Right atrium auricular region (tissue), 2 donors: ENCODE measurements around the gene TOR4A. TPM values are rescaled to one million over a fixed set of nuclear protein-coding genes. Genes with fewer than 3 reads are reported as not detected.
"Not testable (repeated sequence)": the region's sequence is repeated elsewhere in the genome, so short reads cannot be mapped to it uniquely, and the experiment has no call there.

Experiments
- DNase-seq: peaks from one replicate; pipeline ENCODE4 v3.0.0-alpha.2; 2019; ENCODE audit warnings: low spot score
- H3K27ac ChIP-seq, 2 donors: fragments of 200-600 bp; sonication (generic); 1 replicate in 1 of 2; 2 replicates in 1 of 2; pipeline ENCODE4 v1.5.1; 2016 to 2019
- H3K27me3 ChIP-seq, 2 donors: fragments of 200-600 bp; sonication (generic); one replicate each; pipeline versions ENCODE4 v1.5.1 to v1.6.0; 2017 to 2019
- H3K36me3 ChIP-seq: fragments of 200-600 bp; sonication (generic); one replicate; pipeline ENCODE4 v1.5.1; 2016
- H3K4me1 ChIP-seq, 2 donors: fragments of 200-600 bp; sonication (generic); one replicate each; pipeline versions ENCODE4 v1.5.1 to v1.6.0; 2017 to 2019
- H3K4me3 ChIP-seq, 2 donors: fragments of 200-600 bp; sonication (generic); 1 replicate in 1 of 2; 2 replicates in 1 of 2; pipeline ENCODE4 v1.5.1; 2017 to 2019; ENCODE audit warnings: mild to moderate bottlenecking in 1 of 2, moderate library complexity in 1 of 2
- H3K9me3 ChIP-seq, 2 donors: fragments of 200-600 bp; sonication (generic); one replicate each; pipeline ENCODE4 v1.5.1; 2019
- total RNA-seq, 2 donors: library from RNA; depleted of rRNA; stranded (reverse); fragments of >200 nt; gene quantifications; one replicate each; pipeline ENCODE4 v1.1.0, GENCODE V29; 2016
- TF ChIP-seq, protein P1 (sequence below), 2 donors: fragments of 200-600 bp; sonication (generic); IDR thresholded peaks; one replicate each; pipeline ENCODE4 v1.5.1; 2019; ENCODE audit warnings: antibody characterized with exemption in 2 of 2

The TOR4A gene
- total RNA-seq, 2 donors from 2014 or later: 9.4 to 16.8 TPM

DNA sequence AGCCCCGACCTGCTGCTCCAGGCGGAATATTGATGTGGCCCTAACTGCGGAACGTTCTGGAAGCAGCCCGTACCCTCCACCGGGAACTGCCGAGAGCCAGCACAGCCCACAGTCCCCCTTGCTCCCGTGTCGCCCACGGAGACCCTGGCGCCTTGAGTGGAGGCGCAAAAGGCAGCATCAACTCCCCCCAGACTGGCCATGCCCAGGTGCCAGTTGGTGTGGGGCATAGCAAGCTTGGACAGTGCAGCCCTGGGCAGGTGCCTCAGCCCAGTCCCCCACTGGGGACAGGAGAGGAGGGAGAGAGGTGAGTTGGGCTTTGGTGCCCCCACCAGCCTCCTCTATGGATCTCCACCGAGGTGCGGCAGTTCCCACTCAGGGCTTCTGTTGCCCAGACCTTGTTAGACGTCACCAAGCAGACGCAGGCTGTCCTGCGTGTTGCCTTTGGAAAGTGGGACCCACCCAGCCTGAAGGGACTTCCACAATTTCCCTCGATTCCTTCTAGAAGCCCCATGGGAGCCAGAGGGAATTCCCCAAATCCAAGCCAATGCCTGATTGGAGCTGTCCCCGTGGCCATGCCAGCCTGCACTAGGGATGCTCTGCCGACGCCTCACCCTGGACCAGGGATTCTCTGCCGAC lies 44.3 kb downstream of the TOR4A start:
- H3K4me1 ChIP-seq: peaks cover 0 to 33% of the 10 kb centered on the region in 2 donors
- no peaks in the 10 kb centered on the region for H3K9me3 ChIP-seq
- no peak for DNase-seq
- no peaks in the 10 kb centered on the region for H3K36me3 ChIP-seq
- no peak overlapping the region for H3K27ac ChIP-seq
- no peaks in the 10 kb centered on the region for H3K27me3 ChIP-seq
- no peak overlapping the region for H3K4me3 ChIP-seq
- TF ChIP-seq, protein P1, sequence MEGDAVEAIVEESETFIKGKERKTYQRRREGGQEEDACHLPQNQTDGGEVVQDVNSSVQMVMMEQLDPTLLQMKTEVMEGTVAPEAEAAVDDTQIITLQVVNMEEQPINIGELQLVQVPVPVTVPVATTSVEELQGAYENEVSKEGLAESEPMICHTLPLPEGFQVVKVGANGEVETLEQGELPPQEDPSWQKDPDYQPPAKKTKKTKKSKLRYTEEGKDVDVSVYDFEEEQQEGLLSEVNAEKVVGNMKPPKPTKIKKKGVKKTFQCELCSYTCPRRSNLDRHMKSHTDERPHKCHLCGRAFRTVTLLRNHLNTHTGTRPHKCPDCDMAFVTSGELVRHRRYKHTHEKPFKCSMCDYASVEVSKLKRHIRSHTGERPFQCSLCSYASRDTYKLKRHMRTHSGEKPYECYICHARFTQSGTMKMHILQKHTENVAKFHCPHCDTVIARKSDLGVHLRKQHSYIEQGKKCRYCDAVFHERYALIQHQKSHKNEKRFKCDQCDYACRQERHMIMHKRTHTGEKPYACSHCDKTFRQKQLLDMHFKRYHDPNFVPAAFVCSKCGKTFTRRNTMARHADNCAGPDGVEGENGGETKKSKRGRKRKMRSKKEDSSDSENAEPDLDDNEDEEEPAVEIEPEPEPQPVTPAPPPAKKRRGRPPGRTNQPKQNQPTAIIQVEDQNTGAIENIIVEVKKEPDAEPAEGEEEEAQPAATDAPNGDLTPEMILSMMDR (IDR thresholded peaks at IDR 0.05): no peak

DNA sequence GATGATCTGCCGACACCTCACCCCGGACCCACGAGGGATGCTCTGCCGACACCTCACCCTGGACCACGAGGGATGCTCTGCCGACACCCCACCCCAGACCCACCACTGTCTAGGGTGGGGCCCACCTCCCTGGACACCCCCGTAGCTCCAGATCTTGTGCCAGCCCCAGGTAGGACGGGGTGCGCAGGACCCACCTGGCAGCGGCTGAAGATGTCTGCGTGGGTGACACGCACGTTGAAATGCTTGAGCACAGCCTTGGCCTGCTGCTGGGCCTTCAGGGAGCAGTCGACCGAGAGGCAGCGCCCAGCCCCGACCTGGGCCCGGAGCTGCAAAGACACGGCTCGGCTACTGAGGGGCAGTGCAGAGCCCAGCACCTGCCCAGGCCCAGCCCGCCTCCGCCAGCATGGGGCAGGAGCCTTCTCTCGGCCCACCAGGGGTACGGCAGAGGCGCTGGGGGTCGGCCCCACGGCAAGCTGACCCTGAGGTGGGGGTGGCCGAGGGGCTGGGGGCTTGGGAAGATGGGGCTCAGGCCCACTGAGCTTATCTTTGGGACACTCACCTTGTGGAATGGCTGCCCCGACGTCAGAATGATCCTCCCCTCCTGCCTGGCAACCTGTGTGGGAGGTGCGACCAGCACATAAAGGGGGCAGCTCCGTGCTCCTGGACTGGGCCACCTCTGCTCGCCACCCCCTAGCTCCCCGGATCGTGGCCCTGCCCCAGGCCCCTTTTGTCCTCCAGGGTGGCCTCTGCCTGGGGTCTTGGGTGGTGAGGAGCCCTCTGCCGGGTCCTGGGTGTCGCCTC lies 46.2 kb downstream of the TOR4A start:
- Histone ChIP-seq H3K27me3 (no peaks in the 10 kb centered on the region), H3K4me1 (peaks cover 0 to 25% of the 10 kb centered on the region in 2 donors), H3K4me3 (no peak overlapping the region), H3K9me3 (no peaks in the 10 kb centered on the region), H3K27ac (no peak overlapping the region), H3K36me3 (no peaks in the 10 kb centered on the region)
- TF ChIP-seq, protein P1 (IDR thresholded peaks at IDR 0.05): no peak
- DNase-seq: no peak

DNA sequence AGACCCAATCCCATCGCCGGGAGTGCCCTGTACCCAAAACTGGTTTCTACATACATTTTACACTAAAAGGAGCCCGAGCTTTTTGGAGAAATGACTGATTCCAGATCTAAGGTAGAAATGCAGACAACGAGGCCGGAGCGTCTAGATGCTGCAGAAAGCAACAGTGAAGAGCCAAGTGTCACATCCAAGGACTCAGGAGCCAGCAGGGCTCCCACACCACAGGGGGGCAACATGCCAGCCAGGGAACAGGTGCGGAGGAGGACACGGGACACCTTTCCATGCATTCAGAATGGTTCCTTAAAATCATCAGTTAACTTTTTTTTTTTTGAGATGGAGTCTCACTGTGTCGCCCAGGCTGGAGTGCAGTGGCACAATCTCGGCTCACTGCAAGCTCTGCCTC lies 47.6 kb downstream of the TOR4A start:
- TF ChIP-seq, protein P1 (IDR thresholded peaks at IDR 0.05): no peak
- no peak for DNase-seq
- Histone ChIP-seq H3K4me3 (no peak overlapping the region), H3K27me3 (no peaks in the 10 kb centered on the region), H3K27ac (no peak overlapping the region), H3K9me3 (no peaks in the 10 kb centered on the region), H3K36me3 (no peaks in the 10 kb centered on the region), H3K4me1 (peaks cover 0 to 11% of the 10 kb centered on the region in 2 donors)

DNA sequence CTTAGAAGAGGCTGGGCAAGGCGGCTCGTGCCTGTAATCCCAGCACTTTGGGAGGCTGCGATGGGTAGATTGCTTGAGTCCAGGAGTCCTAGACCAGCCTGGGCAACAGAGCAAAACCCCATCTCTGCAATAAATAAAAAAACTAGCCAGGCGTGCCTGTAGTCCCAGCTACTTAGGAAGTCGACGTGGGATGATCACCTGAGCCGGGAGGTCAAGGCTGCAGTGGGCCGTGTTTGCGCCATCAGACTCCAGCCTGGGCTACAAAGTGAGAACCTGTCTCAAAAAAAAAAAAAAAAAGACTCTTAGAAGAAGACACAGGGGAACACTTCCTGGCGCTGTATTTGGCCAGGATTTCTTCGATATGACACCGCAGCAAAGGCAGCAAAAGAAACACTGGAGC lies 48.3 kb downstream of the TOR4A start:
- Histone ChIP-seq H3K27ac (no peak overlapping the region), H3K4me1 (peaks cover 0 to 4% of the 10 kb centered on the region in 2 donors), H3K36me3 (no peaks in the 10 kb centered on the region), H3K27me3 (no peaks in the 10 kb centered on the region), H3K4me3 (no peak overlapping the region), H3K9me3 (no peaks in the 10 kb centered on the region)
- TF ChIP-seq, protein P1 (IDR thresholded peaks at IDR 0.05): no peak
- no peak for DNase-seq

DNA sequence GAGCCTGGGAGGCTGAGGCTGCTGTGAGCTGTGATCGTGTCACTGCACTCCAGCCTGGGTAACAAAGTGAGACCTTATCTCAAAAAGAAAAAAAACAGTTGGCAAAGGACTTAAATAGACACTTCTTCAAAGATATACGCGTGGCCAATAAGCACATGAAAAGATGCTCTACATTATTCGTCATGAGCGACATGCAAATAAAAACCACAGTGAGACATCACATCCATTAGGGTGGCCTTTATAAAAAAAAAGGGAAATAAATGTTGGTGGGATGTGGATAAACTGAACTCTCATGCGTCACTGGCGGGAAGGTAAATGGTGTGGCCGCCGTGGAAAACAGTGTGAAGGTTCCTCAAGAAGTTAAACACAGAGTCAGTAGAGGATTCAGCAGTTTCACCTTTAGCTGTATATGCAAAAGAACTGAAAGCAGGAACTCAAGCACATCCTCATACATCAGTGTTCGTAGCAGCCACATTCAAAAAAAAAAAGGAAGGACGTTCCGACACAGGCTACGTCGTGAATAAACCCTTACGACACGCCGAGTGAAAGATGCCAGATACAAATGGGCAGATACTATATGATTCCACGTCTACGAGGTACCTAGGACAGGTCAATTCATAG lies 49.0 kb downstream of the TOR4A start:
- H3K36me3 ChIP-seq: no peaks in the 10 kb centered on the region
- no peak overlapping the region for H3K27ac ChIP-seq
- H3K27me3 ChIP-seq: no peaks in the 10 kb centered on the region
- H3K4me3 ChIP-seq: no peak overlapping the region
- TF ChIP-seq, protein P1 (IDR thresholded peaks at IDR 0.05): no peak
- H3K4me1 ChIP-seq: no peaks in the 10 kb centered on the region
- H3K9me3 ChIP-seq: no peaks in the 10 kb centered on the region
- no peak for DNase-seq

DNA sequence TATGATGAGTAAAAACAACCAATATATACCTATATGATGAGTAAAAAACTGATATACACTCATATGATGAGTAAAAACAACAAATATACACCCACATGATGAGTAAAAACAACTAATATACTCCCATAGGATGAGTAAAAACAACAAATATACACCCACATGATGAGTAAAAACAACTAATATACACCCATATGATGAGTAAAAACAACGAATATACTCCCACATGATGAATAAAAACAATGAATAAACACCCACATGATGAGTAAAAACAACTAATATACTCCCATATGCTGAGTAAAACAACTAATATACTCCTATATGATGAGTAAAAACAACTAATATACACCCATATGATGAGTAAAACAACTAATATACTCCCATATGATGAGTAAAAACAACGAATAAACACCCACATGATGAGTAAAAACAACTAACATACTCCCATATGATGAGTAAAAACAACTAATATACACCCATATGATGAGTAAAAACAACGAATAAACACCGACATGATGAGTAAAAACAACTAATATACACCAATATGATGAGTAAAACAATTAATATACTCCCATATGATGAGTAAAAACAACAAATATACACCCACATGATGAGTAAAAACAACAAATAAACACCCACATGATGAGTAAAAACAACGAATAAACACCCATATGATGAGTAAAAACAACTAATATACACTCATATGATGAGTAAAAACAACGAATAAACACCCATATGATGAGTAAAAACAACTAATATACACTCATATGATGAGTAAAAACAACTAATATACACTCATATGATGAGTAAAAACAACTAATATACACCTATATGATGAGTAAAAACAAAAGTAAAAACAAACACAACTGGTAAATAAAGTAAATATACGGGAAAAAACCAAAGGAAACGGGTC lies 50.4 kb downstream of the TOR4A start:
- H3K9me3 ChIP-seq, H3K4me3 ChIP-seq, H3K27me3 ChIP-seq, DNase-seq, H3K4me1 ChIP-seq, H3K27ac ChIP-seq, H3K36me3 ChIP-seq: not testable (repeated sequence)

DNA sequence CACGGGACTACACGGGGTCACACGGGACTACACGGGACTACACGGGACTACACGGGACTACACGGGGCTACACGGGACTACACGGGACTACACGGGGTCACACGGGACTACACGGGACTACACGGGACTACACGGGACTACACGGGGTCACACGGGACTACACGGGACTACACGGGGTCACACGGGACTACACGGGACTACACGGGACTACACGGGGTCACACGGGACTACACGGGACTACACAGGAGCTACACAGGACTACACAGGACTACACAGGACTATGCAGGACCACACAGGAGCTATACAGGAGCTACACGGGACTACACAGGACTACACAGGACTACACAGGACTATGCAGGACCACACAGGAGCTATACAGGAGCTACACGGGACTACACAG lies 52.1 kb downstream of the TOR4A start:
- H3K27ac ChIP-seq, H3K9me3 ChIP-seq, H3K4me3 ChIP-seq, H3K36me3 ChIP-seq, H3K4me1 ChIP-seq, DNase-seq, H3K27me3 ChIP-seq: not testable (repeated sequence)
